GM21723 (cell line): Measurements from ENCODE around the gene PPM1D.
A peak's percentile ranks its signal among the peaks of the same experiment; 100 is the strongest.
"Not testable (repeated sequence)": the region's sequence is repeated elsewhere in the genome, so short reads cannot be mapped to it uniquely, and the experiment has no call there.

ENCODE experiments used
- ATAC-seq: cut with Tn5 transposase; IDR thresholded peaks from one replicate; pipeline ENCODE4 v1.9.1; 2021; ENCODE audit warnings: mild to moderate bottlenecking, moderate library complexity; ENCODE audit not compliant: unreplicated experiment

The PPM1D gene

DNA sequence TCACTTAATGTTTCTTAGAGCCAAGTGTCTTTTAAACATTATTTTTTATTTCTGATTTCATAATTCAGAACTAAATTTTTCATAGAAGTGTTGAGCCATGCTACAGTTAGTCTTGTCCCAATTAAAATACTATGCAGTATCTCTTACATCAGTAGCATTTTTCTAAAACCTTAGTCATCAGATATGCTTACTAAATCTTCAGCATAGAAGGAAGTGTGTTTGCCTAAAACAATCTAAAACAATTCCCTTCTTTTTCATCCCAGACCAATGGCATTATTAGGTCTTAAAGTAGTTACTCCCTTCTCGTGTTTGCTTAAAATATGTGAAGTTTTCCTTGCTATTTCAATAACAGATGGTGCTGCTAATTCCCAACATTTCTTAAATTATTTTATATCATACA, 64.0 kb downstream of the PPM1D start:
- no peak for ATAC-seq

DNA sequence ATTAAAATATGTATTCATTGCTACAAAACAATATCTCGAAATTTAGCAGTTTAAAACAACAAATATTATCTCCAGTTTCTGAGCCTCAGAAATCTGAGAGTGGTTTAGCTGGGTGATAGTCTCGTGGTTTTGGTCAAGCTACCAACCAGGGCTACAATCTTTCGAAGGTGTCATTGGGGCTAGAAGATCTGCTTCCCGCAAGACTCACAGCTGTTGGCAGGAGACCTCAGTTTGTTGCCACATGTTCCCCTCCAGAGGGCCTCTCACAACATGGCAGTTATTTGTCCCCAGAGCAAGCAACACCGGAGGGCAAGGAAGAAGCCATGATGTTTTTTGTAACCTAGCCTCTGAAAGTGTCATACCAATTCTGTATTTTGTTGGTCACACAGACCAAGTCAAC, 65.6 kb downstream of the PPM1D start:
- ATAC-seq: no peak

DNA sequence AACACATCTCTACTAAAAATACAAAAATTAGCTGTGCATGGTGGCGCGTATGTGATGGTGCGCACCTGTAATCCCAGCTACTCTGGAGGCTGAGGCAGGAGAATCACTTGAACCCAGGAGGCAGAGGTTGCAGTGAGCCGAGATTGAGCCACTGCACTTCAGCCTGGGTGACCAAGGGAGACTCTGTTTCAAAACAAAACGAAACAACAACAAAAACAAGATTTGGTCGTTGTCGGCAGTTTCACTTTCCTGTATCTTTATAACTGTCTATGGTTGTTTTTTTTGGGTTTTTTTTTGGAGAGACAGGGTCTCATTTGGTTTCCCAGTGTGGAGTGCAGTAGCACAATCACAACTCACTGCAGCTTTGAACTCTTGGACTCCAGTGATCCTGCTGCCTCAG, 68.7 kb downstream of the PPM1D start:
- not testable (repeated sequence) for ATAC-seq

DNA sequence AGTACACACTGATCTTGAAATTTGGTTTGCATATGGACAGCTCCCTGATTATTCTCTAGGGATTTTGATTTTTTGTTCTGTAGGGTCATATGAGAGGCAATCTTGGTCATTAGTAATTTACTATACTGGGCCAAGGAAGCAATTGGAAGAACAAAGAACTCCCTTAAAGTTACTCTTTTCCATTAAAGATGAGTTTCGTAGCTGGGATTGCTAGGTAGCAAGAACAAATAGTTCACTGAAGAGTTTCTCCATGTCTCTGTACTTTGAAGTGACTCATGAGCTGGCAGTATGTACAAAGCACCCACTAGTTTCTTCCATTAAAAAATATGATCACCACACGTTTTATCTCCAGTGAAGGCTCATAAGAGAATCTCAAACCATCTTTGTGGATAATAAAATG, 71.5 kb downstream of the PPM1D start:
- no peak for ATAC-seq

DNA sequence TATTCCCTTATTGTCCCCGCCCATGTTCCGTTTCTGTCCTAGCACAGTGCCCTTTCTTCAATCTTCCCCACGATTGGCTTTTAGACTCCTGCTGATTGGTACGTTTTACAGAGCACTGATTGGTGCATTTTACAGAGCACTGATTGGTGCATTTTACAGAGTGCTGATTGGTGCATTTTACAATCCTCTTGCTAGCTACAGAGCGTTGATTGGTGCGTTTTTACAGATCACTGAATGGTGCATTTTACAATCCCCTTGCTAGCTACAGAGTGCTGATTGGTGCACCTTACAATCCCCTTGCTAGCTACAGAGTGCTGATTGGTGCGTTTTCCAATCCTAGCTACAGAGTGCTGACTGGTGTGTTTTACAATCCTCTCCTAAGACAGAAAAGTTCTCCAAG, 74.6 kb downstream of the PPM1D start:
- not testable (repeated sequence) for ATAC-seq

DNA sequence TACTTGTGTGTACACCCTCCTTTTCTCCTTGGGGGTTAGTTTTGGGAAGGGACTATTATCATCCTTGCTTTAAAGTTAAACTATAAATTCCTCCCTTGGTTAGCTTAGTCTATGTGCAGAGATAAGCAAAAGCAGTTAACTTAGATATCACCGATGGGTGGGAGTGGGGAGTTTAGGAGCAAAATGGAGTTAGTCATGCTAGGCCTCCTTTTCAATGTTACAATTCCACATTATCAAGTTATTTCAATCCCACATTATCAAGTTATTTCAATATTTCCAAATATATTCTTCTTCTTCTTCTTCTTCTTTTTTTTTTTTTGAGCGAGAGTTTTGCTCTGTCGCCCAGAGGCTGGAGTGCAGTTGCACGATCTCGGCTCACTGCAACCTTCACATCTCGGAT, 76.0 kb downstream of the PPM1D start:
- ATAC-seq: no peak

DNA sequence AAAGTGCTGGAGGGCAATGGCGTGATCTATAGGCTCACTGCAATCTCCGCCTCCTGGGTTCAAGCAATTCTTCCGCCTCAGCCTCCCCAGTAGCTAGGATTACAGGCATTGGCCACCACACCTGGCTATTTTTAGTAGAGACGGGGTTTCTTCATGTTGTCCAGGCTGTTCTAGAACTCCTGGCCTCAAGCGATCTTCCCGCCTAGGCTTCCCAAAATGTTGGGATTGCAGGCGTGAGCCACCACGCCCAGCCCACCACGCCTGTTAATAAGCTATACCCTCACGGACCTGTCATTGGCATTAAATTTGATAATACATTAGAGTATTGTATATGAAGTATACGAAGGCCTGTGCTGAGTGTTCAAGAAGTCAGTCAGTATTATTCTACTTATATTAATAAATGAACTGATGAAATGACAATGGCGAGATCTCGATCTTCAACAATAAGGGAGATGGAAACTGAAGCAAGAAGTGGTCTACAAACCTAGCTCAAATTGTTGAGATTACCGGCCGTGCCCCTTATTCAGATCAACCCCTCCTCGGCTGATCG, 76.8 kb downstream of the PPM1D start:
- no peak for ATAC-seq

DNA sequence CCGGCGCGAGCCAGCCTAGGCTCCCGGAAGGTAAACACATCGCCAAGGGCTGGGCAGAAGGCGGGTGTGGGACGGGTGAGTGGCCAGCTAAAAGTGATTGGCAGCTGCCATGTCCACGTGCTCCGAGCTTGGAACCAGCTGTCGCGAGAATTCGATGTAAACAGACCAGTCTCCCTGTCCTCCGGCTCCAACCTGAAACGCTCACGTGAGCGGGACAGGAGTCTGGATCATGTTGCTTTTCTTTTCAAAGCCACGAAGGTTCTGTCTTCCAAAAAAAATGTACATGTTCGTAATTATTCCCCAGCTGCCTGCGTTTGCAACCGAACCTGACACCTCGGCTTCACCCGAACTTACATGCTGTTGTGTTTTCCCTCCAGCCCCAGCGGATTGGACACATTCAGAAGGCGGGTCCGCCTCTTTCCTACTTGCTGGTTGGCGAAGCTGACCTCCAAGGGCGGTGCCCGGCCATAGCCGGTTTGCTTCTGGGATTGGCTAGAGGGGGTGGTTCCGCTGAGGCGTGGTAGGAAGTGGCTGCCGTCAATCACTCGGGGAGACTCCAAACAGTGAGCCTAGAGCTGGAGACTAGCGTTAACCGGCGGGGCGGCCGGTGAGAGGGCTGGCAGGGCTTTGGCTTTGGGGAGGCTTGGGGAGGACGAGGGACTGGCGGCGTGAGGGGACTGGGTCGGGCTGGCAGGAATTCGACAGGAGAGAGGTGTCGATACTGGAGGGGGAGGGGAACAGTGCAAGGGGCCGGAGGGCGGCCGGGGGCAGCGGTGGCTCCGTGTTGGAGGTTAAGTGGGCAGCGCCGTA, 77.5 kb downstream of the PPM1D start, which contains the start of gene BCAS3:
Gene BCAS3 (plus strand): TSS at position 544 of the 810 bp plus-strand sequence.
- ATAC-seq: peak; percentile 97

DNA sequence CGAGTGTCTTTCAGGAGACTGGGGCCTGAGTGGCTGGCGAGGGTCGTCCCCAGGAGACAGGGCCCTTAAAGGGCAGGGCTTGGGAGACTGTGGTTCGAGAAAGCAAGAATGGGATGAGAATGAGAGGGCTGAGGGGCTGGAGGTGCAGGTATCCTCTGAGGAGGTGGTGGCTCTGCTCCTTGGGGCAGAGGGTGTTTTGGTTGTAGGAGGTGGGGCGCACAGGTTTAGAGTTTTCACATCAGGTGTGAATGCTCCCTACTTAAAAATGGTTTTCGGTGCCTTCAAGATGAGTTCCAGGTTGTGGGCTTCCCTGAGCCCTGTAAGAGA, 78.1 kb downstream of the PPM1D start:
- peak; percentile 2 for ATAC-seq

DNA sequence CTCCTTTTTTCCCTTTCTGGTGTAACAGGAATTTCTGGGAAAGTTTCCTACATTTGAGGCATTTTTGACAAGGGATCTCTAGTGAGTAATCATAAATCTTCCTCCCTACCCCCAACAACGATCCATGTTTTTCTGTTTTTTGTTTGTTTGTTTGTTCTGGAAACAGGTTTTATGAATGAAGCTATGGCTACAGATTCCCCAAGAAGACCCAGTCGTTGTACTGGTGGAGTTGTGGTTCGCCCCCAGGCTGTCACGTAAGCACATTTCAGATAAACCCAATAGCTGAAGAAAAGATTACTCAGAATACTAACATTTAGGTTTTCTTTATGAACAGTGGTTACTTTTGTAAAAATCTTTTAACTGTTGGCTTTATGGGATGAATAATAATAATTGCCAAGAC, 79.3 kb downstream of the PPM1D start:
- no peak for ATAC-seq

DNA sequence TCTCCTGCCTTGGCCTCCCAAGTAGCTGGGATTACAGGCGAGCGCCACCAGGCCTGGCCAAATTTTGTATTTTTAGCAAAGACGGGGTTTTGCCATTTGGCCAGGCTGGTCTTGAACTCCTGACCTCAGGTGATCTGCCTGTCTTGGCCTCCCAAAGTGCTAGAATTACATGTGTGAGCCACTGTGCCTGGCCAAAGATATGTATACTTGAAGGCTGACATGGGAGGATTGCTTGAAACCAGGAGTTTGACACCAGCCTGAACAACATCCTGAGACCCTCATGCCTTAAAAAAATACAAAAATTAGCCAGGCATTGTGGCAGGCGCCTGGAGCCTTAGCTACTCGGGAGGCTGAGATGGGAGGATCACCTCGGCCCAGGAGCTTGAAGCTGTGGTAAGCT, 80.8 kb downstream of the PPM1D start:
- ATAC-seq: no peak

DNA sequence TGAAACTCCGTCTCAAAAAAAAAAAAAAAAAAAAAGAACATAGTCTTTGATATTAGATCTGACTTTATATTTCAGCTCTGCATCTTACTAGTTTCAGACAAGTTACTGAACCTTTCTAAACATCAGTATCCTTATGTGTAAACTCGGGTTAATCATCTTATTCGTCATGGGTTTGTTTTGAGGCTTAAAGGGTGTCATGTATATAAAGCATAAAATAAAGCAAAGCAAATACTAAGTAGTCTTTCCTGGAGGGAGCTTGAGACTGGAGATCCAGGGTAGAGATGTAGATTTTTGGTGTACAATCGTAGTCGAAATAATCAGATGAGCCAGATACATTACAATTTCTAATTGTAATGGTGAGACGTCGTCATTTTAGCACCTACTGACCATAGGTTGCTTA, 85.4 kb downstream of the PPM1D start:
- ATAC-seq: no peak

DNA sequence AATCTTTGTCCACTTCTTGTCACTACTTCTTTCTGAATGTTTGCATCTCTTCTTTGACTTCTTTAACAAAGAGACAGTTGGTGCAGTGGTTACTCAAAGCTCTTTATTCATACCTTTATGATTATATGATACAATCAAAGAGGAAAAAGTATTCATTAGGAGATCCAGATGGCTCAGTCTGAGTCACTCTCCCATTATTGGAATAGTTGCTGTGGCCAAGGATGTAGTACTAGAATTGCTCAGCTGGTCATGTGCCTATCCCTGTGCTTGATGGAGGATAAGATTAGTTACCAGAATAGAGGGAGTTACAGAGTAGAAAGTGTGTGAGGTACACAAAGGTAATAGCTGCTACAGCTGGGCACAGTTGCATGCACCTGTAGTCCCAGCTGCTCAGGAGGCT, 96.0 kb downstream of the PPM1D start:
- ATAC-seq: no peak

DNA sequence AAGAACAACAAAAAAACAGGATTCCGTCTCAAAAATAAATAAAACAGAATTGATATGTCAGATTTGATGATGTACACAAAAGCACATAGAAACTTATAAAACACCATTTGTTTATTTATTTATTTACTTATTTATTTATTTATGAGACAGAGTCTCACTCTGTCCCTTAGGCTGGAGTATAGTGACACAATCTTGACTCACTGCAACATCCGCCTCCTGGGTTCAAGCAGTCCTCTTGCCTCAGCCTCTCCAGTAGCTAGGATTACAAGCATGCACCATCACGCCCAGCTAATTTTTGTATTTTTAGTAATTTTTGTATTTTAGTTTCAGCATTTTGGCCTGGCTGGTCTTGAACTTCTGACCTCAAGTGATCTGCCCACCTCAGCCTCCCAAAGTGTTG, 99.1 kb downstream of the PPM1D start:
- no peak for ATAC-seq

DNA sequence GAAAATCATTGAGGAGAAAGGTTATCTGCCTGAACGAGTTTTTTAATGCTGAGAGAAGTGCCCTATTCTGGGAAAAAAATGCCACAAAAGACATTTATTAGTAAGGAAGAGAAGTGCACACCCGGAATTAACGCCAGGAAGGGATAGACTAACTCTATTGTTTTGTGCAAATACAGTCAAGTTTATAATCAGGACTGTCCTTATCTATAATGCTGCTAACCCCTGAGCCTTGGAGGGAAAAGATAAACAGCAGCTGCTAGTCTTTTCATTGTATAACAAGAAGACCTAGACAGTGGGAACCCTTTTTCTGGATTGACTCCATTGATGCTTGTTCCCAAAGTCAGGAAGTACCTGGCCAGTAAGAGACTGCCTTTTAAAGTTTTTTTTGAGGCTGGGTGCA, 104.2 kb downstream of the PPM1D start:
- no peak for ATAC-seq

DNA sequence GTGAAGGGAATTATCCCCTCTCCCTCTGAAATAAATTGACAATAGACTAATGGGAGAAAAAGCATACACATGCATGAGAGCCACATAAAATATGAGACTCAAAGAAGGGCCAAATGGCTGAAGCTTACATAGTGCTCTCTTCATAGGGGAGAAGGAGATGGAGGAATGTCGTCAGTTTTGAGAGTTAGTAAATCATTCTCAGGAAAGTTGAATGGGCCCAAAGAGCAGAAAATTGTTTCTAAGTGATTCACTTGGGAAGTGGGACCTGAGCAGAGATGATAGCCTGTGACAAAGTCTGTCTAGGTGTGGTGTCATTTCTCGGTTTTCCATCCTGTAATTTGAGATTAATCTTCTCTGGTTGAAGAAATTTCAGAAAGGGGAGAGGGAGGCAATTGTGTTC, 112.7 kb downstream of the PPM1D start:
- no peak for ATAC-seq

DNA sequence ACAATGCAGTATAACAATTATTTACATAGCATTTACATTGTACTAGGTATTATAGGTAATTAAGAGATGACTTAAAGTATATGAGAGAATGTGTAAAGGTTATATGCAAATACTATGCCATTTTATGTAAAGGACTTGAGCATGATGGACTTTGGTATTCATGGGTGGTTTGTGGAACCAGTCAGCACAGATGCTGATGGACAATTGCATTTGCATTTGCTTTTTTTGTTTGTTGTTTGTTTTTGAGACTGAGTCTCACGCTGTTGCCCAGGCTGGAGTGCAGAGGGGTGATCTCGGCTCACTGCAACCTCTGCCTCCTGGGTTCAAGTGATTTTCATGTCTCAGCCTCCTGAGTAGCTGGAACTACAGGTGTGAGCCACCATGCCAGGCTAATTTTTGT, 113.6 kb downstream of the PPM1D start:
- ATAC-seq: no peak
